T47D (cell line): ENCODE data around the gene NCAPG2.

Experiments
- DNase-seq, 2 experiments: peaks; one replicate each; pipeline versions ENCODE4 v3.0.0 to v3.0.0-alpha.2; 2011 to 2012; ENCODE audit warnings: low read depth in 1 of 2, low spot score in 1 of 2
- JUND ChIP-seq: IDR thresholded peaks from 2 replicates; pipeline ENCODE4 v1.6.1; 2012; ENCODE audit warnings: low read depth
- in situ Hi-C: cut with HindIII; loops from 2 replicates; pipeline ENCODE4 v1.10.0; 2016; ENCODE audit warnings: low sequenced_read_pairs, low pct_unique_long_range_greater_than_20kb

The NCAPG2 gene

GRCh38 chr7:158601090-158601489 lies 103.5 kb downstream of the NCAPG2 start:
- no peak for DNase-seq
- no peak for TF ChIP-seq JUND
- in situ Hi-C loops: no loop called here

- no peak for TF ChIP-seq JUND
- no peak for DNase-seq
- in situ Hi-C loops: no loop called here
Observed at GRCh38 chr7:158596745-158597144, 107.9 kb downstream of the NCAPG2 start.

GRCh38 chr7:158596309-158596708 lies 108.3 kb downstream of the NCAPG2 start:
- no peak for DNase-seq
- in situ Hi-C loops: no loop called here
- TF ChIP-seq JUND: no peak

GRCh38 chr7:158595068-158595467 lies 109.5 kb downstream of the NCAPG2 start:
- in situ Hi-C loops: no loop called here
- TF ChIP-seq JUND: no peak
- DNase-seq: no peak

- TF ChIP-seq JUND: no peak
- DNase-seq: no peak
- in situ Hi-C loops: no loop called here
Observed at GRCh38 chr7:158592541-158592940, 112.1 kb downstream of the NCAPG2 start.

GRCh38 chr7:158591944-158592343 lies 112.7 kb downstream of the NCAPG2 start:
- in situ Hi-C loops: no loop called here
- DNase-seq: no peak
- TF ChIP-seq JUND: no peak

- DNase-seq: no peak
- no peak for TF ChIP-seq JUND
- in situ Hi-C loops: no loop called here
Observed at GRCh38 chr7:158590181-158590530, 114.4 kb downstream of the NCAPG2 start.

- in situ Hi-C loops: no loop called here
- no peak for TF ChIP-seq JUND
- DNase-seq: no peak
Observed at GRCh38 chr7:158589653-158590052, 115.0 kb downstream of the NCAPG2 start.

- in situ Hi-C loops: no loop called here
- no peak for TF ChIP-seq JUND
- no peak for DNase-seq
Observed at GRCh38 chr7:158588878-158589442, 115.6 kb downstream of the NCAPG2 start.

GRCh38 chr7:158588085-158588877 lies 116.3 kb downstream of the NCAPG2 start:
- in situ Hi-C loops: no loop called here
- DNase-seq: no peak
- TF ChIP-seq JUND: no peak

GRCh38 chr7:158587162-158588084 lies 117.2 kb downstream of the NCAPG2 start, which contains the start of gene PTPRN2:
Gene PTPRN2 (minus strand): TSS chr7:158587823.
- in situ Hi-C loops: no loop called here
- no peak for TF ChIP-seq JUND
- peak; percentile 66 to 86 for DNase-seq

- DNase-seq: no peak
- in situ Hi-C loops: no loop called here
- no peak for TF ChIP-seq JUND
Observed at GRCh38 chr7:158586499-158587161, 118.0 kb downstream of the NCAPG2 start.
